Esophagus (tissue), 2 donors: ENCODE measurements around the gene PLEKHD1. TPM values are rescaled to one million over a fixed set of nuclear protein-coding genes. Genes with fewer than 3 reads are reported as not detected.
A peak's percentile ranks its signal among the peaks of the same experiment; 100 is the strongest.

ENCODE experiments used
- H3K27ac ChIP-seq, 2 donors: one replicate each; pipeline ENCODE4 v1.5.1; 2013; ENCODE audit warnings: low read depth in 2 of 2, mild to moderate bottlenecking in 2 of 2, inconsistent platforms in 1 of 2, low read length in 1 of 2, moderate library complexity in 1 of 2
- H3K27me3 ChIP-seq, 2 donors: one replicate each; pipeline ENCODE4 v1.6.1; 2013; ENCODE audit warnings: low read length in 2 of 2, control low read depth in 1 of 2, mild to moderate bottlenecking in 1 of 2; ENCODE audit not compliant: insufficient read depth in 2 of 2, control insufficient read depth in 1 of 2
- H3K36me3 ChIP-seq, 2 donors: one replicate each; pipeline ENCODE4 v1.6.1; 2013; ENCODE audit warnings: low read length in 1 of 2; ENCODE audit not compliant: control insufficient read depth in 2 of 2, insufficient read depth in 2 of 2
- H3K4me1 ChIP-seq, 2 donors: one replicate each; pipeline ENCODE4 v1.6.1; 2013; ENCODE audit warnings: low read length in 1 of 2; ENCODE audit not compliant: control insufficient read depth in 2 of 2, insufficient read depth in 2 of 2
- H3K4me3 ChIP-seq, 2 donors: one replicate each; pipeline ENCODE4 v1.5.1; 2013; ENCODE audit warnings: low read length in 2 of 2, mild to moderate bottlenecking in 2 of 2, low read depth in 1 of 2, moderate library complexity in 1 of 2
- H3K9me3 ChIP-seq, 2 donors: one replicate each; pipeline ENCODE4 v1.6.1; 2013; ENCODE audit warnings: mild to moderate bottlenecking in 2 of 2, low read depth in 1 of 2, low read length in 1 of 2, moderate library complexity in 1 of 2; ENCODE audit not compliant: control insufficient read depth in 2 of 2, insufficient read depth in 1 of 2
- WGBS, 2 donors: extraction: QIAGEN DNeasy Blood & Tissue Kit; methylation state at CpG; one replicate each; pipeline ENCODE4 v1.1.7; 2013; 5-methylcytosine and 5-hydroxymethylcytosine counted together
- polyA plus RNA-seq, 2 donors: library from polyadenylated mRNA; stranded (reverse); fragments of 200-250 nt; gene quantifications; one replicate each; pipeline ENCODE4 v1.2.3, GENCODE V29; 2013
- donor health status: healthy with polysubstance abuse.
- donor health status: Bipolar disorder and iron deficiency.

The PLEKHD1 gene
- polyA plus RNA-seq, 2 donors = 0.05 to 0.06 TPM

- Histone ChIP-seq H3K36me3 (no peaks in the 10 kb centered on the region), H3K9me3 (no peaks in the 10 kb centered on the region), H3K4me3 (no peak overlapping the region), H3K27ac (no peak overlapping the region), H3K4me1 (peaks cover 4 to 6% of the 10 kb centered on the region in 2 donors), H3K27me3 (peaks cover 0 to 4% of the 10 kb centered on the region in 2 donors)
- WGBS, 2 donors = 90 to 93% methylated on average over 5 of the region's 5 CpGs
These were observed 4.8 kb upstream of the PLEKHD1 start for GRCh38 chr14:69479696-69480095.

- Histone ChIP-seq H3K4me3 (no peak overlapping the region), H3K27me3 (peaks cover 0 to 7% of the 10 kb centered on the region in 2 donors), H3K9me3 (no peaks in the 10 kb centered on the region), H3K27ac (no peak overlapping the region), H3K4me1 (peaks cover 8 to 9% of the 10 kb centered on the region in 2 donors), H3K36me3 (no peaks in the 10 kb centered on the region)
- WGBS, 2 donors = 56 to 66% methylated on average over 5 of the region's 5 CpGs
These were observed 4.4 kb upstream of the PLEKHD1 start for GRCh38 chr14:69480136-69480535.

GRCh38 chr14:69481815-69482568 is 2.5 kb upstream of the PLEKHD1 start:
- no peaks in the 10 kb centered on the region for H3K36me3 ChIP-seq
- H3K9me3 ChIP-seq = no peaks in the 10 kb centered on the region
- peaks cover 0 to 10% of the 10 kb centered on the region in 2 donors for H3K27me3 ChIP-seq
- no peak overlapping the region for H3K27ac ChIP-seq
- no peak overlapping the region for H3K4me3 ChIP-seq
- H3K4me1 ChIP-seq = peaks cover 8 to 9% of the 10 kb centered on the region in 2 donors
- 77 to 83% methylated on average over 5 of the region's 5 CpGs for WGBS, 2 donors

- Histone ChIP-seq H3K4me3 (peak overlapping the region; percentile 38 to 50), H3K27ac (no peak overlapping the region)
- 3 to 4% methylated on average over 53 to 54 of the region's 54 CpGs for WGBS, 2 donors
These were observed 624 bp upstream of the PLEKHD1 start for GRCh38 chr14:69483765-69484443.

GRCh38 chr14:69485315-69485660 is 760 bp downstream of the PLEKHD1 start:
- WGBS, 2 donors = 65 to 71% methylated on average over 11 of the region's 11 CpGs
- no peak overlapping the region for H3K4me3 ChIP-seq

More at GRCh38 chr14:69483765-69484443, 624 bp upstream of the PLEKHD1 start:
- no peaks in the 10 kb centered on the region for H3K9me3 ChIP-seq
- no peaks in the 10 kb centered on the region for H3K36me3 ChIP-seq
- H3K27me3 ChIP-seq = peaks cover 2 to 10% of the 10 kb centered on the region in 2 donors
- peaks cover 8 to 9% of the 10 kb centered on the region in 2 donors for H3K4me1 ChIP-seq

GRCh38 chr14:69485701-69486100 is 1.2 kb downstream of the PLEKHD1 start:
- no peak overlapping the region for H3K4me3 ChIP-seq

More at GRCh38 chr14:69485315-69485660, 760 bp downstream of the PLEKHD1 start:
- H3K9me3 ChIP-seq = no peaks in the 10 kb centered on the region
- H3K27me3 ChIP-seq = peaks cover 2 to 10% of the 10 kb centered on the region in 2 donors
- no peaks in the 10 kb centered on the region for H3K36me3 ChIP-seq
- peaks cover 8 to 9% of the 10 kb centered on the region in 2 donors for H3K4me1 ChIP-seq
- no peak overlapping the region for H3K27ac ChIP-seq

GRCh38 chr14:69487226-69487625 is 2.7 kb downstream of the PLEKHD1 start:
- peaks cover 2 to 10% of the 10 kb centered on the region in 2 donors for H3K27me3 ChIP-seq
- peaks cover 8 to 9% of the 10 kb centered on the region in 2 donors for H3K4me1 ChIP-seq
- WGBS, 2 donors = 90 to 94% methylated on average over 4 of the region's 4 CpGs
- no peaks in the 10 kb centered on the region for H3K9me3 ChIP-seq
- no peak overlapping the region for H3K4me3 ChIP-seq
- H3K27ac ChIP-seq = no peak overlapping the region
- H3K36me3 ChIP-seq = no peaks in the 10 kb centered on the region

More at GRCh38 chr14:69485701-69486100, 1.2 kb downstream of the PLEKHD1 start:
- Histone ChIP-seq H3K27me3 (peaks cover 2 to 10% of the 10 kb centered on the region in 2 donors), H3K27ac (no peak overlapping the region), H3K9me3 (no peaks in the 10 kb centered on the region), H3K36me3 (no peaks in the 10 kb centered on the region), H3K4me1 (peaks cover 8 to 9% of the 10 kb centered on the region in 2 donors)
- 85 to 87% methylated on average over 6 of the region's 6 CpGs for WGBS, 2 donors

GRCh38 chr14:69487771-69488170 is 3.2 kb downstream of the PLEKHD1 start:
- H3K9me3 ChIP-seq = no peaks in the 10 kb centered on the region
- no peak overlapping the region for H3K27ac ChIP-seq
- H3K4me3 ChIP-seq = no peak overlapping the region
- WGBS, 2 donors = 69 to 80% methylated on average over 4 of the region's 4 CpGs
- H3K27me3 ChIP-seq = peaks cover 2 to 10% of the 10 kb centered on the region in 2 donors
- no peaks in the 10 kb centered on the region for H3K36me3 ChIP-seq
- peaks cover 8 to 9% of the 10 kb centered on the region in 2 donors for H3K4me1 ChIP-seq

- Histone ChIP-seq H3K4me1 (peaks cover 4 to 5% of the 10 kb centered on the region in 2 donors), H3K27ac (no peak overlapping the region), H3K9me3 (no peaks in the 10 kb centered on the region), H3K27me3 (peaks cover 2 to 6% of the 10 kb centered on the region in 2 donors), H3K36me3 (no peaks in the 10 kb centered on the region), H3K4me3 (no peak overlapping the region)
These were observed 5.0 kb downstream of the PLEKHD1 start for GRCh38 chr14:69489495-69489894.
